ENCODE measurements around the gene PHF23.
A peak's percentile ranks its signal among the peaks of the same experiment; 100 is the strongest.

The PHF23 gene

DNA sequence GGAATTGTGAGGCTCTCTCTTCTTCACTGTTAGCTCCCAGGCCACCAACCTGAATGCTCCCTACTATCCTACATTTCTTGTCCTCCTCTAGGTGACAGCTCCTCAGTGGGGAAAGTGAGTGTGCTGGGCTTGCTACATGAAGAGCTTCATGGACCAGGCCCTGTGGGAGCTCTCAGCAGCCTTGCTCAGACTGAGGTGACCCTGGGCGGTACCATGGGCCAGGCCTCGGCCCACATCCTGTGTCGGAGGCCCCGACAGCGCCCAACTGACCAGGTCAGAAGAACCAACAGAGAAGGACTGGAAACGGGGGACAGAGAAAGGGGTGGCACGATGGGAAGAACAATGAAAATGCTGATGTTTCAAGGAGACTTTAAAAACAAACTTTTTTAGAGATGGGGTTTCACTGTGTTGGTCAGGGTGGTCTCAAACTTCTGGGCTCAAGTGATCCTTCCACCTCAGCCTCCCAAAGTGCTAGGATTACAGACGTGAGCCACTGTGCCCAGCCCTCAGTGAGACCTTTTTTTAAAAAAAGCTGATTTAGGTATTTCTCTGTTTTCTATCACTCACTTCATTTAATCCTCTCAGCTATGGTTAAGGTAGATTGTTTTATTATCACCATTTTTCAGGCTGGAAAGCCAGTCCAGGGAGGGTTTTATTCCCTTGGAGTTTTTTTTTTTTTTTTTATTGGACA, 17.7 kb upstream of the PHF23 start:
- TF ChIP-seq, protein P1, sequence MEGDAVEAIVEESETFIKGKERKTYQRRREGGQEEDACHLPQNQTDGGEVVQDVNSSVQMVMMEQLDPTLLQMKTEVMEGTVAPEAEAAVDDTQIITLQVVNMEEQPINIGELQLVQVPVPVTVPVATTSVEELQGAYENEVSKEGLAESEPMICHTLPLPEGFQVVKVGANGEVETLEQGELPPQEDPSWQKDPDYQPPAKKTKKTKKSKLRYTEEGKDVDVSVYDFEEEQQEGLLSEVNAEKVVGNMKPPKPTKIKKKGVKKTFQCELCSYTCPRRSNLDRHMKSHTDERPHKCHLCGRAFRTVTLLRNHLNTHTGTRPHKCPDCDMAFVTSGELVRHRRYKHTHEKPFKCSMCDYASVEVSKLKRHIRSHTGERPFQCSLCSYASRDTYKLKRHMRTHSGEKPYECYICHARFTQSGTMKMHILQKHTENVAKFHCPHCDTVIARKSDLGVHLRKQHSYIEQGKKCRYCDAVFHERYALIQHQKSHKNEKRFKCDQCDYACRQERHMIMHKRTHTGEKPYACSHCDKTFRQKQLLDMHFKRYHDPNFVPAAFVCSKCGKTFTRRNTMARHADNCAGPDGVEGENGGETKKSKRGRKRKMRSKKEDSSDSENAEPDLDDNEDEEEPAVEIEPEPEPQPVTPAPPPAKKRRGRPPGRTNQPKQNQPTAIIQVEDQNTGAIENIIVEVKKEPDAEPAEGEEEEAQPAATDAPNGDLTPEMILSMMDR (conservative IDR thresholded peaks at IDR 0.05), result no peak
- H3K27ac ChIP-seq, result no peak overlapping the region

DNA sequence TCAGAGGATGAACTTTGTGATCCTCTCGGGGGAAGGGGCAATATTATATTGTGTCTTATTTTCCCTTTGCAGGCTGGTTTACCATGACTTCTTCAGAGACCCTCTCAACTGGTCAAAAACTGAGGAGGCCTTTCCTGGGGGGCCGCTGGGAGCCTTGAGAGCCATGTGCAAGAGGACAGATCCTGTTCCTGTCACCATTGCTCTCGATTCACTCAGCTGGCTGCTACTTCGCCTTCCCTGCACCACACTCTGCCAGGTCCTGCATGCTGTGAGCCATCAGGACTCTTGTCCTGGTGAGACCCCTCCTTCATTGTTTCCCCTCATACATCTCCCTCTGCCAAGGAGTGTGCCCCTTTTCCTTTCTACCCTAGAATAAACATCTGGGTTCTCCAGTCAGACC, 15.3 kb upstream of the PHF23 start:
- TF ChIP-seq, protein P1 (conservative IDR thresholded peaks at IDR 0.05), result no peak
- peak overlapping the region; percentile 91 for H3K27ac ChIP-seq

DNA sequence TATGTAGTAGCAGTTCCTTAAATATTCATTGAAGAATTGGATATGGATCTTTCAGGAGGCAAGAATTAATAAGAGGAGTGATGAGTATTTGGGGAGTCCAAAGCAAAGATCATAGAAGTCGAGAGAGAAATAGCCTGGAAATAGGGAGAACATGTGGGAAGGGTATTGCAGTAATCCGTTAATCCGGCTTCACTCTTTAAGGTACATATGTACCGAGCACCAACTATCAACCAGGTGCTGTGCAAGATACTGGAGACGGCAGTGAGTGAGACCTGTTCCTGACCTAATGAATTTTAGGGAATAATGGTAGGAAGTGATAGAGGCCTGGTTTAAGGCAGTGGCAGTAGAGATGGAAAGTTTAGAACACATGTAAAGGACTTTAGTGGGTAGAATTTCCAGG, 13.8 kb upstream of the PHF23 start:
- H3K27ac ChIP-seq, result peak overlapping the region; percentile 91
- TF ChIP-seq, protein P1 (conservative IDR thresholded peaks at IDR 0.05), result no peak

DNA sequence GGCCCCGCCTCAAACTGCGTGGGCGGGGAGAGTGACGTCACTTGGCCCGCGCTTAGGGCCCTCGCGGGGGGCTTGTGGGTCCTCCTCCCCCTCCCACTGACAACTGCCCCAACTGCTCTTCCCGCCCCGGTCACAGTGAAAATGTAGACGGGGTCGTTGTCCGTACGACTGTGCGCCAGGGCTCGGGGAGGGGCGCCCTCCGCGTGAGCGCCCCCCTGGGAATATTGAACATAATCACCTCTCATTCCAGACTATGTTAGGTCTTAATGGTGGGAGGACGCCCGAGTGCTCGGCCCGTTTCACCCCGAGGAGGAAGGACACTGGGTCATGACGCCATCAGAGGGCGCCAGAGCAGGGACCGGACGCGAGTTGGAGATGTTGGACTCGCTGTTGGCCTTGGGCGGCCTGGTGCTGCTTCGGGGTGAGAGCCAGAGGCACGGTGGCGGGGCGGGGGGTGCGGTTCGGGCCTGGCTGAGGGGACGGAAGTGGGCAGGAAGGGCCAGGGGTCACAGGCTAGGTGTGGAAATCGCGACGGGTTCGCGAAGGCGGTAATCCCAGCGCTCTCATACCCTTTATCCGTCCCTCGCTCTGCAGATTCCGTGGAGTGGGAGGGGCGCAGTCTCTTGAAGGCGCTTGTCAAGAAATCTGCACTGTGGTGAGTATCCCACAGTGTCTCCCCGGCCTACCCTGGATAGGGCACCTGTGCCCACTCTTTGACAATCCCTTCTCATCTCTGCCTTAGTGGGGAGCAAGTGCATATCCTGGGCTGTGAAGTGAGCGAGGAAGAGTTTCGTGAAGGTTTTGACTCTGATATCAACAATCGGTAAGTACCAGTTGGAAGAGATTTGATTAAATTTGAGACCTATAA, 13.2 kb upstream of the PHF23 start, which contains the start of gene ELP5:
Gene ELP5 (plus strand): TSS at position 40 of the 868 bp plus-strand sequence. CDS start 336 bp downstream, at position 376.
- H3K27ac ChIP-seq, result peak within 1 kb of the TSS; percentile 91
- TF ChIP-seq, protein P1 (conservative IDR thresholded peaks at IDR 0.05), result 0 out of 2 replicates have a peak, but pooled peaks have one; percentile 18

DNA sequence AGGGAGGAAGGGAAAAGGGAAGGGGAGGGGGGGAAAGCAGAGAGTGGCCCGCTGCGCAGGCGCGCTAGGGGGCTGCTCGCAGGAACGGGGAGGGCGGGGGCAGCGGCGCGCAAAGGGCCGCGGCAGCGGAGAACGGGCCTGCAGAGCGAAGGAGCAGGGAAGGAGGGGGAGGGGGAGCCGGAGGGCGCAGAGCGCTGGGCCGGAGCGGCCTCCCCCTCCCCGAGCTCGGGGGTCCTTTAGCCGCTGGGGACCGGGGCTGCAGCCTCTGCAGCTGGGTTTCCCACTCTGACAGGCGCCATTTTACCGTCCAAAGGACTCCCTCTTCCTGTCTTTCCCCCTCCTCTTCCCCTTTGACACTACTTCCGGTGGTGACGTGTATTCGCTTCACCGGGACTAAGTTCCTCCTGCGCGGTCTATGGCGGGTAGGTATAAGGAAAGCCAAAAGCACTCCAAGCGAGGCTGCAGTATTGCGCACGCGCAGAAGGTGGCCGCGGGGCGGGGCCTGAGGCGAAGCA, 12.5 kb upstream of the PHF23 start, which contains the start of gene CTDNEP1:
Gene CTDNEP1 (minus strand): TSS at position 74 of the 515 bp plus-strand sequence. CDS start 438 bp downstream, outside the sequence.
- peak within 1 kb of the TSS; percentile 91 for H3K27ac ChIP-seq
- TF ChIP-seq, protein P1 (conservative IDR thresholded peaks at IDR 0.05), result no peak

DNA sequence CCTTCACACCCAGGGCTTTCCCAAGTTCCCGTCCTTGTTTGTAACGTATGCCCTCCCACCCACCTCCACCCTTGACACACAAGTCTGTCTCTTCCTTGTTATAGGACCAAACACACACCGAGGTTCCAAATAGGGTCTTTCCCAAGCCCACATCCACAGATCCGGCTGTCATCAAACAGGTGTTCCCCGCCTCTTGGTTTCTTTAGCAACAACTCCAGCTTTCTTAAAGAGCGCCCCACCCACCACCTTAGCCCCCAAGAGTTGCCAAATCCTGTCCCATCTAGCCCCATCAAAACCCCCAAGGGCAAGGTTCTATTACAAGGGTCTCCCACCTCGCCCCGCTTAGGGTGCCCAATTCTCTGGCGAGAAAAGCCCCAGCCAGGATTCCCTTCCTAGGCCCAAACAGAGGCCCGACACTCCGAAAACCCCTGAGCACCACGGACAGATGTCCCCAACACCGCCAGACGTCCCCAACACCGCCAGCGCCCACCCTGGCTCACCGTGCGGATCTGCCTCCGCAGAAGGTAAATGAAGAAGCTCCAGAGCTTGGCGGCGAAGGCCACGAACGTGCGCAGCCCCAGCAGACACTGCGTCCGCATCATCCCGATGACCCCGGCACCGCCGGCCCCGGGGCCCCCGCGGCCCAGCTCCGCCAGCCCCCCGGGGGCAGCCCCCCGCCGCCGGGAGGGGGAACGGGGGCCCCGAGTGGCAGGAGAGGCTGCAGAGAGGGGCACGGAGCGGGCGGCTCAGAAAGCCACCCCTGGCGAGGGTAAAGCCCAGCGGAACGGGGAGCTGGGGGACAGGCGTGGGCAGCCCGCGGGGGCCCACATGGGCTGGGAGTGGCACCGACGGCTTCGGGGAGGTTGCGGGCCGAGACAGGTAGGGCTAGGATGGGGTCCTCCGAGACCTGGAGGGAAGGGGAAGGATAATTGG, 11.7 kb upstream of the PHF23 start:
- peak overlapping the region; percentile 91 for H3K27ac ChIP-seq
- TF ChIP-seq, protein P1 (conservative IDR thresholded peaks at IDR 0.05), result no peak
